Uterus (tissue), 2 donors: Measurements from ENCODE around the gene RNF111.

Experiments
- CTCF ChIP-seq, 4 experiments: fragments of 200-600 bp in 2 of 4; fragments of 450-650 bp in 2 of 4; sonication (generic) in 2 of 4; IDR thresholded peaks; one replicate each; pipeline ENCODE4 v1.5.1; 2016 to 2019; ENCODE audit warnings: antibody characterized with exemption in 4 of 4, mild to moderate bottlenecking in 2 of 4, moderate library complexity in 1 of 4
- POLR2A ChIP-seq, 2 donors: fragments of 450-650 bp; IDR thresholded peaks; one replicate each; pipeline ENCODE4 v1.6.1; 2016; ENCODE audit warnings: antibody characterized with exemption in 2 of 2, mild to moderate bottlenecking in 1 of 2, moderate library complexity in 1 of 2

DNA sequence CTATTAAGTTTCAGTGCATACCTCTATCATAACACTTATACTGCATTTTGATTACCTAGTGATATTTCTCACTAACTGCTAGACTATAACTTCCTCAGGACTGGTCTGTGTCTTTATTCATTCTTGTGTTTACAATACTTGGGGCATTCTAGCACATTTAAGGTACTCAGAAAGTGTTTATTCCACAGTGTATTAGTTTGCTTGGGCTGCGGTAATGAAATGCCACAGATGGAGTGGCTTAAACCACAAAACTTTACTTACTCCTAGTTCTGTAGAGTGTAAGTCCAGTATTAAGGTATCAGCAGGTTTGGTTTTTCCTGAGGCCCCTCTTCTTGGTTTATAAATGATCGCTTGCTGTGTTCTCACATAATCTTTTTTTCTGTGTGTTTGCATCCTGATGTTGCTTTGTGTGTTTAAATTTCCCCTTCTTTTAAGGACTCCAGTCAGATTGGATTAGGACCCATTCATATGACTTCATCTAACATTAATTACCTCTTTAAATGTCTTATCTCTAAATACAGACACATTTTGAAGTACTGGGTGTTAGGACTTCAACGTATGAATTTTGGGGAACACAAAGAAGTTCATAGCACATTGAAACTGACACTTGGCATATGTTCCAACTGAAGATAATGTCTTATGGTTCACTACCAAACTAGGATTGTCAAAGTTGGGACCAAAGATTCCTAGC is 23.9 kb downstream of the RNF111 start:
- TF ChIP-seq POLR2A (IDR thresholded peaks at IDR 0.05), result no peak
- no peak for TF ChIP-seq CTCF (IDR thresholded peaks at IDR 0.05)
